ACHN (cell line): Measurements from ENCODE around the gene VWC2.

ENCODE experiments used
- DNase-seq: peaks from one replicate; pipeline ENCODE4 v3.0.0-alpha.2; 2015
- in situ Hi-C: cut with HindIII; loops from 2 replicates; pipeline ENCODE4 v1.10.0; 2017; ENCODE audit warnings: low sequenced_read_pairs, low pct_ligation_motif_present, low pct_unique_long_range_greater_than_20kb

The VWC2 gene

DNA sequence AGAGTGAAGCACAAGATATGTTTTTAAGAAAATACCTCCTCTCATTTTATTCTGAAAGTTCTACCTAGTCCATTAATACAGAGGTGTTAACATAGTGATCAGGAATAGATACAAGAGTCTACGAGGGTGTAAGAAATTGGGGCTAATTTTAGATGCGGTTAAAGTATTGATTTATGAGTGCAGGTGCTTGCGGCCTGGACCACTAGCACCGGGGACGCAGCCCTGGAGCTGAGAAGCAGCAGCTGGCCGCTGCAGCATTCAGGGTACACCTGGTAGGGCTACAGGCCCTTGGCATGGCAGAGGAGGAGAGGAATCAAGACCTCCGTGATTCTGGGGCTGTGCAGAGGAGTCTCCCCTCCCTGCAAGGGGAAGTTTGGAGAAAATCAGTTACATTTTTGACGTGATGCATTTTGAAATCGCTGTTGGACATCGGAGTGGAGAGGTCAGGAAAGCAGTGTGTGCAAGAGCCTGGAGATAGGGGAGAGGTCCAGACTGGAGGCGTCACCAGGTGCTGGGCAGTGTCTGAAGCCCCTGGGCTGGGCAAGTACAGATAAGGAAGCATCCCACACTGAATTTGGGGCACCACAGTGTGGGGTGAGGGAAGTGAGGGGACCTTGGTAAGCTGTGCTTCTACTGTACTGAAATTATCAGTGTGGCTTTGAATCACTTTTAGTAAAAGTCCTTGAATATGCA, 112.3 kb downstream of the VWC2 start:
- in situ Hi-C loops, result no loop called here
- DNase-seq, result no peak

DNA sequence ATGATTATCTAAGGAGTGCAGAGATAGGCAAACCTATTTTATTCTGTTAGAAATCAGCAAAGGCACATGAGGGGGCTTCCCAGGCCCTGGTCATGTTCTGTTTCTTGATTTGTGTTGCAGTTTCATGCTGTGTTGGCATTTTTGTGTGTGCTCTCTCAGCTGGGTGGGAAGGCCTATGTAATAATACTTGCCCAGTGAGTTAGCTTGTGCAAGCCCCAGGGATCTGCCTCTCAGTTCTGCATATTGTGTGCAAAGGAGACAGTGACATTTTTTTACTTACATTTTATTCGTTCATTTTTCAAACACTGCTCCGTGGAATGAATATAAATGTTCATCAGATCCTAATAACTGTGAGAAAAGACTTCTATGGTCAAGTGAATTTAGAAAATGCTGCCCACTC, 119.0 kb downstream of the VWC2 start:
- in situ Hi-C loops, result no loop called here
- no peak for DNase-seq

DNA sequence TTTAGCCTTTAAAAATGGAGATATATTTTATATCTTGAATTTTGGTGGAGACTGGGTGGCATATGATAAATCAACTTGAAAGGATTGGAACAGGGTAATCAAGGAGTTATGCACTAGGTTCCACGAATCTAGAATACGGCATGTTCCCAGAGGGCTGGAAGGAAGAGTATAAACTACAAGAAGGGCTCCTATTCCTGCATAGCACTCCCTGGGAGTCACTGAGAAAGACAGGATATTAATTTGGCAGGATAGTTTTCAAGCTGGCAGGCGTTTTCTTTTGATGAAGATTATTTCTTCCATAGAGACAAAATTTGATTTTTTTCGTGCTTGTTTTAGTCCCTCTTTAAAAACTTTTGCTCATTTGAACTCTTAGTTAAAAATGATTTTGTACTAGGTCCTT, 119.7 kb downstream of the VWC2 start:
- in situ Hi-C loops, result no loop called here
- DNase-seq, result no peak

DNA sequence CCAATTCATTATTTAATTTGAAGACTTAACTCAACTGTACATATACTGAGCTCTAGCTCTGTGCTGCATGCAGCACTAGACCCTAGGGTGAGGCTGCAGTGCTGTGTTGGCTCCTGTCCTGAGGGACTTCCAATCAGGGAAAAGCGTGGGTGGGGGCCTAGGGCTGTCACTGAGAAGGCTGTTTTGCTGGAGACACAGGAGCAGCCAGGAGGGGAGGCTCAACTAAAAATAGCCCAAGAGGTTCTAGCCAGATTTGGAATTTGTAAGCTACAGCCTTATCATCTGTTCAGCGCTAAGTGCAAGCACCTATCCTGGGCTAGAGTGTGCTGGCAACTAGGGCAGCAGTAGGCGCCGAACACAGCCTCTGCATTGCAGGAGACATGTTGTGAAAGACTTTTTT, 121.1 kb downstream of the VWC2 start:
- DNase-seq, result no peak
- in situ Hi-C loops, result no loop called here

GRCh38 chr7:49911909-49912308, 138.5 kb downstream of the VWC2 start:
- in situ Hi-C loops, result no loop called here
- no peak for DNase-seq

DNA sequence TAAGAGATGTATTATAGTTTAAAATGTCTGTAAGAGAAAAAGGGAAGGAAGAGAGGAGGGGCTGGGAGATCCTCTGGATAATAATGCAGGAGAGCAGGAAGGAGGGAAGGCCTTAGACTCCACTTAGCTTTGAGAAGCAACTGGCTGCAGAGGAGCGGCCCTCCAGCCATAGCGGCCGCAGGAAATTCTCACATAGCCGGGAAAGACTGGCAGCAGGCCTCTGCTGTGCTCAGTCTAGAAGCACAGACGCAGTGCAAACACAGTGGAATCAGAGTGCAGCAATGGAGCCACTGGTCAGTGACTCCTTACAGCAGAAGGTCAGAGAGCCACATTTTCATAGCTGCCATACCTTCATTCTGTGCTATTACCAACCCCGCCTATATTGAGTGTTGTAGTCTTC, 153.3 kb downstream of the VWC2 start:
- in situ Hi-C loops, result no loop called here
- no peak for DNase-seq

DNA sequence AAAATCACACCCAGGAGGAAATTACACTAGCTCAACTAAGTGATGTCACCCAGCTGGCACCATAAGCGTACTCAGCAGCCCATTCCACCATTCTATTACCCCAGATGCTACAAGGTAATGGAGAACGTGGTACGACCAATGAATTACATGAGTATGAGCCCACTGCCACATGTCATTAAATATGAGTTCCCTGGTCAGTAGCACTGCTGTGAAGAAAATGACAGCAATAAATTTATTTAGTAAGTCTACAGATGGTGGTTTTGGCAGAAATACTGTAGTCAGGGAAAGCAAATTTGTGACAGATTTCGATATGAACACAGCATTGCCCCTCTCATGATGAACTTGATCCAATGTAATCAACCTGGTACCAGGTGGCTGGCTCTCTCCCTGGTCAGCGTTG, 154.2 kb downstream of the VWC2 start:
- DNase-seq, result no peak
- in situ Hi-C loops, result no loop called here

GRCh38 chr7:49928787-49929186, 155.3 kb downstream of the VWC2 start:
- in situ Hi-C loops, result no loop called here
- no peak for DNase-seq

GRCh38 chr7:49931627-49932026, 158.2 kb downstream of the VWC2 start:
- DNase-seq, result no peak
- in situ Hi-C loops, result no loop called here

DNA sequence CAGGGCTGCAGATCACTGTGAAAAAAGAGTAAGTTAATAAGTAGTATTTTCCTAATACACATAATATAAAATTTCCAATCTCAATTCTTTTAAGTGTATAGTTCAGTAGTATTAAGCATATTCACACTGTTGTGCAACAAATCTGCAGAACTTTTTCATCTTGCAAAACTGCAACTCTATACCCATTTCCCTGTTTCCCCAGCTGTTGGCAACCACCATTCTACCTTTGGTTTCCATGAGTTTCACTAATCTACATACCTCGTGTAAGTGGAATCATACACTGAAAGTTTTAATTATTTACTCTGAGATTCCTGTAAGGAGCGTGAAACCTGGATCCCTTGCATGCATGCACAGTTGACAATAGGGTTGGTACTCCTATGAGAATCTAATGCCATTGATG, 164.2 kb downstream of the VWC2 start:
- no peak for DNase-seq
- in situ Hi-C loops, result no loop called here
